Motor neuron (in vitro differentiated cells): ENCODE data around the gene PHLPP1. TPM values are rescaled to one million over a fixed set of nuclear protein-coding genes. Genes with fewer than 3 reads are reported as not detected.

ENCODE experiments used
- ATAC-seq, 8 experiments: fragments of 200-7000 bp; cut with Tn5 transposase; replicated peaks in 6 of 8; 2 replicates each; pipeline ENCODE4 v1.8.0; 2021; ENCODE audit warnings: mild to moderate bottlenecking in 8 of 8, moderate library complexity in 8 of 8
- H3K27ac ChIP-seq, 2 donors: fragments of 250-450 bp; sonication (Bioruptor Pico); 2 replicates each; pipeline ENCODE4 v1.9.0; 2021; ENCODE audit warnings: antibody characterized with exemption in 2 of 2, mild to moderate bottlenecking in 2 of 2, moderate library complexity in 1 of 2
- H3K4me1 ChIP-seq, 2 donors: fragments of 250-450 bp; sonication (Bioruptor Pico); replicated peaks in 1 of 2; 2 replicates each; pipeline ENCODE4 v1.6.1; 2021; ENCODE audit warnings: antibody characterized with exemption in 2 of 2, mild to moderate bottlenecking in 2 of 2, moderate library complexity in 1 of 2
- H3K4me3 ChIP-seq, 5 donors: fragments of 250-450 bp; sonication (Bioruptor Pico); 2 replicates each; pipeline ENCODE4 v1.9.0; 2021; ENCODE audit warnings: antibody characterized with exemption in 5 of 5, mild to moderate bottlenecking in 5 of 5, moderate library complexity in 4 of 5
- WGBS, 10 experiments: fragments of 450-650 bp; shearing (Covaris generic); methylation state at CpG; one replicate each; pipeline ENCODE4 v1.0.0; 2022; 5-methylcytosine and 5-hydroxymethylcytosine counted together
- in situ Hi-C, 9 experiments: fragments of 400-800 bp; cut with MboI; loops; one replicate each; pipeline ENCODE4 v1.15.0; 2021; ENCODE audit warnings: low sequenced_read_pairs in 9 of 9, low pct_unique_long_range_greater_than_20kb in 2 of 9; ENCODE audit not compliant: unreplicated experiment in 9 of 9
- total RNA-seq, 8 experiments: library from RNA; unstranded; fragments of 300-600 nt; gene quantifications; 2 replicates each; pipeline versions ENCODE4 v1.2.3 to v1.2.4, GENCODE V29; 2022

PHLPP1 gene
- total RNA-seq, 8 experiments from 2014 or later, result 3.3 to 14.4 (median 12.1) TPM

DNA sequence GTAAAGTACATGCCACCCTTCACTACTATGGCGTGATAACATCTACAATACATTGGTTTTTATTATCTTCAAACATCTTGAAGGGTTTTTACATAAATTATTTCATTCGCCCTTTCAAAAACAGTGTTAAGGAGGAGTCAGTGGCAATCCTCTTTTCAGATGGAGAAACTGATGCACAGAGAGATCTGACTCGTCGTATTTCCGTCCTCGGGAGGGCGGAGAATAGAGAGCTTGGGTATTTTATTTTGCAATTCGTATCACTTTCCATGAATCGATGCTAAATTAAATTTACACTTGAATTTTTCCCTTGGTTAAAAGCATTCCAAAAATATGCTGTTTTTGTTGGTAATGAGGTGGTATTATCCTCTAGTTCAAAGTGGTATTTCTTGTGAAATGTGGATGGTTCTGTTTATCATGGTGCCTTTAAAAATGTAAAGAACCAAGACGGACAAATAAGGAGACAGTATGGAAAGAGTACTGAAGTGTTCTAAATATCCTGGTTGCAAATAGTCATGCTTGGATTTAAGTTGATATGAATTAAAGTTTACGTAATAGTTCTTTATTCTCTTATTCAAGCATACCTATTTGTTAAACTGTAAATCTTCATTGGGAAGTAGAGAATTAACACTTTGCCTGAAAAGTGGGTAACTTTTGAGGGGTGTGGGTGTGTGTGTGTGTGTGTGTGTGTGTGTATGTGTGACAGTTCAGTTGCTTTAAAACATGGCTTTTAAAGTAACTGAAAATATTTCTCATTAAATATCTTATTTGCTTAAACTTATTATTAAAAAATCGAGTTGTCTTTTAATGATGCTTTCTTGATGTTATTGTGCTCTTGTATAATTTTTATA, 5.6 kb downstream of the PHLPP1 start:
- H3K4me1 ChIP-seq, result peaks cover 18 to 34% of the 10 kb centered on the region in 2 donors
- no peak for ATAC-seq
- 4 to 51% (median 13%) methylated on average over 4 to 12 of the region's 12 CpGs for WGBS, 10 experiments
- H3K4me3 ChIP-seq, result peak overlapping the region; percentile 23 to 59 (median 54)
- H3K27ac ChIP-seq, result no peak overlapping the region
- in situ Hi-C loops, result loop anchor here in 6 of 9 experiments (25.0 kb wide), 2 partner anchors 241 to 266 kb away; no protein-coding TSS in a partner anchor

GRCh38 chr18:62721839-62722795, 6.8 kb downstream of the PHLPP1 start:
- H3K27ac ChIP-seq, result no peak overlapping the region

DNA sequence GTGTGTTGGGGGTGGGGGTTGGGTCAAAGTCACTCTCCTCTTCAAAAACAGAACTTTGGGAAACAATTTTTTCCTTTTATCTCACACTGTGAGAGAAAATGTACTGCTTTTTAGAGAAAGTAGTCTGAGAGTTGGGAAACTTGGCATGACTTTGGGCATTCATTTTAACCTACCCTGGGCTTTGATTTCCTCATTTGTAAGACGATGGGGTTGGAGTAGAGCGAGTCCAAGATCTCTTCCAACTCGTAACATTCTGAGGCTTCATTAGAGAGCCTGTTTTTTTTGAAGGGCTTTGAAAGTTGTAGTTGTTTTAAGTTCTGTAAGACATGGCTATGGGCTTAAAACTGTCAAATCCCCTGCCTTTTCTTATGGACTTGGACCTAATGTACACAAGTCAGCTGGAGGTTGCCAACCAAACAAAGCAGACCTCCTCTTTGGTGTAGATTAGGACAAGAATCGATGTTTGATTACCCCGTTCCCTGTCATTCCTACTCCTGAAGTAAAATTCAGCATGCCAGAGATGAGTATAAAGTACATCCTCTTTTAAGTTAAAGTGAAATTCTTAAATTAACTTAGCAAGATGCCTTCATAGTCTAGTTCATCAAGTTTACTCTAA, 8.4 kb downstream of the PHLPP1 start:
- in situ Hi-C loops, result loop anchor here in 6 of 9 experiments (25.0 kb wide), 2 partner anchors 239 to 264 kb away; no protein-coding TSS in a partner anchor
- H3K27ac ChIP-seq, result no peak overlapping the region
- H3K4me3 ChIP-seq, result no peak overlapping the region

More at GRCh38 chr18:62721839-62722795, 6.8 kb downstream of the PHLPP1 start:
- WGBS, 10 experiments, result 49 to 98% (median 77%) methylated on average over 2 to 8 of the region's 8 CpGs
- in situ Hi-C loops, result loop anchor here in 6 of 9 experiments (25.0 kb wide), 2 partner anchors 240 to 265 kb away; no protein-coding TSS in a partner anchor
- H3K4me1 ChIP-seq, result peaks cover 18 to 34% of the 10 kb centered on the region in 2 donors
- H3K4me3 ChIP-seq, result peak overlapping the region in 1 of 5 donors; percentile 5
- no peak for ATAC-seq

GRCh38 chr18:62725896-62726295, 10.6 kb downstream of the PHLPP1 start:
- H3K27ac ChIP-seq, result no peak overlapping the region
- peaks cover 18 to 27% of the 10 kb centered on the region in 2 donors for H3K4me1 ChIP-seq
- in situ Hi-C loops, result no loop called here
- no peak overlapping the region for H3K4me3 ChIP-seq
- ATAC-seq, result no peak
- 80 to 100% (median 100%) methylated on average over 1 to 3 of the region's 3 CpGs for WGBS, 10 experiments

More for the DNA sequence above, 8.4 kb downstream of the PHLPP1 start:
- no peak for ATAC-seq
- 30 to 89% (median 64%) methylated on average over 2 to 5 of the region's 5 CpGs; no CpG with 5 or more reads in 1 of the 10 experiments for WGBS, 10 experiments
- peaks cover 18 to 34% of the 10 kb centered on the region in 2 donors for H3K4me1 ChIP-seq

- no peak overlapping the region for H3K27ac ChIP-seq
- H3K4me1 ChIP-seq, result peaks cover 7 to 12% of the 10 kb centered on the region in 2 donors
- no peak overlapping the region for H3K4me3 ChIP-seq
- no peak for ATAC-seq
- 91 to 100% (median 92%) methylated on average over 2 of the region's 2 CpGs; no CpG with 5 or more reads in 7 of the 10 experiments for WGBS, 10 experiments
- in situ Hi-C loops, result no loop called here
Measured at GRCh38 chr18:62728254-62728653, 12.9 kb downstream of the PHLPP1 start.

DNA sequence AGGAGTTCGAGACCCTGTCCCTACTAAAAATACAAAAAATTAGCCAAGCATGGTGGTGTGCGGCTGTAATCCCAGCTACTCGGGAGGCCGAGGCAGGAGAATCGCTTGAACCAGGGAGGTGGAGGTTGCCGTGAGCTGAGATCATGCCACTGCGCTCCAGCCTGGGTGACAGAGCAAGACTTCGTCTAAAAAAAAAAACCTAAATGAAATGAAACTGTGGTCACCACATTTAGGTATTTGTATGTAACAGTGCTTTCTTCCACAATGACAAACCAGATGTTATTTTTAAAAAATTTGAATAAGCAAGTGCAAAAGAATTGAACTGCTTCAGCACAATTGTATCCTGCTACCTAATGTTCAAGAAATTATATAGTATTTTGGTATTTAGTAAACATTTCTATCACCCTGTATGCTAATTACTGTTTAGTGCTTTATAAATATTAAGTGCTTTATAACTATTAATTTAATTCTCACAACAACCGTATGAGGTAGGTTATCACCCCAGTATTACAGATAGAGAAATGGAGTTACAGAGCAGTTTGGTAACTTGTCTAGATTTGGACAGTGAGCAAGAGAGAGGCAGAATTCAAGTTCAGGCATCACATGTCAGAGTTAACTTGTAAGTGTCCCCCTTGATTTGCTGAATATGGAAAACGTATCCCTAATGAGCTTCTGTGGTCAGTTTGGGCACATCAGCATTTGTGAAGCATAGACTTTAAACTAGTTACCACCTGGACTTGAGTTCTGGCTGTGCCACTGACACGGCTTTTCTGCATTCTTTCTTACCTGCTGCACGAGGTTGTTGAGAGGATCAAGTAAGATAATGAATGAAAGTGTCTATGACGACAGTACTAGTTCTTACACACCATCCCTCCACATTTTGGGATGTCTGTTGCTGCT, 14.4 kb downstream of the PHLPP1 start:
- WGBS, 10 experiments, result 77 to 100% (median 90%) methylated on average over 2 to 13 of the region's 13 CpGs
- Histone ChIP-seq H3K4me3 (no peak overlapping the region), H3K4me1 (peaks cover 0 to 12% of the 10 kb centered on the region in 2 donors), H3K27ac (no peak overlapping the region)
- in situ Hi-C loops, result no loop called here
- ATAC-seq, result no peak

DNA sequence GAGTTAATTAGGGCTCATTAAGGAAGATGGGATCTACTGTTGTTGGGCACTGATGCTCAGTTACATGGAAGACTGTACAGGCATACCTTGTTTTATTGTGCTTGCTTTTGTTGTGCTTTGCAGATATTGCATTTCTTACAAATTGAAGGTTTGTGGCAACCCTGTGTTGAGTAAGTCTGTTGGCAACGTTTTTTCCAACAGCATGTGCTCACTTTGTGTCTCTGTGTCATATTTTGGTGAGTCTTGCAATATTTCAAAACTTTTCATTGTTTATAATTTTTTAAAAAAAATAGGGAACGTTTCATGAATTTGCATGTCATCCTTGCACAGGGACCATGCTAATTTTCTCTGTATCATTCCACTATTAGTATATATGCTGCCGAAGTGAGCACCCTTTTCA, 15.6 kb downstream of the PHLPP1 start:
- Histone ChIP-seq H3K27ac (no peak overlapping the region), H3K4me3 (no peak overlapping the region), H3K4me1 (peaks cover 4 to 20% of the 10 kb centered on the region in 2 donors)
- in situ Hi-C loops, result no loop called here
- no peak for ATAC-seq
- WGBS, 10 experiments, result 0 to 100% (median 78%) methylated on average over 1 to 3 of the region's 3 CpGs; no CpG with 5 or more reads in 2 of the 10 experiments

GRCh38 chr18:62732617-62733016, 17.3 kb downstream of the PHLPP1 start:
- H3K27ac ChIP-seq, result no peak overlapping the region
- peak in 3 of 8 experiments; percentile 40 to 90 (median 86) for ATAC-seq
- 0 to 75% (median 63%) methylated on average over 1 of the region's 1 CpG; no CpG with 5 or more reads in 5 of the 10 experiments for WGBS, 10 experiments
- in situ Hi-C loops, result no loop called here
- peaks cover 9 to 20% of the 10 kb centered on the region in 2 donors for H3K4me1 ChIP-seq
- H3K4me3 ChIP-seq, result no peak overlapping the region

- Histone ChIP-seq H3K4me1 (peaks cover 9 to 20% of the 10 kb centered on the region in 2 donors), H3K4me3 (no peak overlapping the region), H3K27ac (no peak overlapping the region)
- peak in 5 of 8 experiments; percentile 13 to 77 (median 68) for ATAC-seq
- 11 to 88% (median 50%) methylated on average over 1 of the region's 1 CpG; no CpG with 5 or more reads in 4 of the 10 experiments for WGBS, 10 experiments
- in situ Hi-C loops, result no loop called here
Measured at GRCh38 chr18:62734290-62734689, 18.9 kb downstream of the PHLPP1 start.

DNA sequence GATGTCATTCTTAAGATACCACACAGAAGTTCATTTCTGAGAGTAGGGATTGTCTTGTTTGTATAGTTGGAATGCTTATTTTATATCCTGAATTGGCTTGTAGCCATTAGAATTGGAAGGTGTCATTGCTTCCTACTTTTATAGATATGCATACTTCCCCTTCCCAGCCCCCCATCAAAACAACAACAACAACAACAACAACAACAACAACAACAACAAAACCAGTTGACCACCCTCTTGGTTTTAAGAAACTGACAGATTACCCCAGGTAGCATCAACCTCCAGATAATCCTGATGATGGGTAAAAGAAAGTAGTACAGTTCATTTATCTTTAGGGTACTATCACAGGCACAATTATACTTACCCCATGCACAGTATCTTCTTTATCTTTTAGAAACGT, 20.0 kb downstream of the PHLPP1 start:
- 60 to 100% (median 79%) methylated on average over 1 of the region's 1 CpG; no CpG with 5 or more reads in 3 of the 10 experiments for WGBS, 10 experiments
- ATAC-seq, result no peak
- Histone ChIP-seq H3K4me1 (peaks cover 9 to 20% of the 10 kb centered on the region in 2 donors), H3K27ac (no peak overlapping the region), H3K4me3 (no peak overlapping the region)
- in situ Hi-C loops, result no loop called here

- in situ Hi-C loops, result no loop called here
- Histone ChIP-seq H3K4me3 (no peak overlapping the region), H3K27ac (no peak overlapping the region), H3K4me1 (peaks cover 9 to 20% of the 10 kb centered on the region in 2 donors)
- peak in 3 of 8 experiments; percentile 19 to 49 (median 40) for ATAC-seq
- WGBS, 10 experiments, result 40 to 100% (median 83%) methylated on average over 1 to 3 of the region's 4 CpGs; no CpG with 5 or more reads in 1 of the 10 experiments
Measured at GRCh38 chr18:62736077-62736855, 20.9 kb downstream of the PHLPP1 start.
